ENCODE results near the gene NCAN.
"Not testable (repeated sequence)": the region's sequence is repeated elsewhere in the genome, so short reads cannot be mapped to it uniquely, and the experiment has no call there.

Gene NCAN

GRCh38 chr19:19201697-19202630 lies 9.8 kb upstream of the NCAN start:
- DNase-seq = no peak

DNA sequence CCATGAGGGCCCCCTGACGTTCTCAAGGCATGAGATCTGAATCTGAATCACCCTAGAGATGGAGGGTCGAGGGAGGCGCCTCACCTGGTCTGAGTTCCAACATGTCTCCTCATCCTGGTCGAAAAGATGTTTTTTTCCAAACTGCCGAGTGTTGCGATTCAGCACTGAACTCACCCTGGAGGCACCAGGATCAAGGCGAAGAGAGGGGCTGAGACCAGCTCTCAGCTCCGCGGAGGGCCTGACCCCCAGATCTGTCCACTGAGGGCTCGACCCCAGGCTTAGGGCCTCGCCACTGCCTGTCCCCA lies 9.1 kb upstream of the NCAN start:
- DNase-seq = no peak

DNA sequence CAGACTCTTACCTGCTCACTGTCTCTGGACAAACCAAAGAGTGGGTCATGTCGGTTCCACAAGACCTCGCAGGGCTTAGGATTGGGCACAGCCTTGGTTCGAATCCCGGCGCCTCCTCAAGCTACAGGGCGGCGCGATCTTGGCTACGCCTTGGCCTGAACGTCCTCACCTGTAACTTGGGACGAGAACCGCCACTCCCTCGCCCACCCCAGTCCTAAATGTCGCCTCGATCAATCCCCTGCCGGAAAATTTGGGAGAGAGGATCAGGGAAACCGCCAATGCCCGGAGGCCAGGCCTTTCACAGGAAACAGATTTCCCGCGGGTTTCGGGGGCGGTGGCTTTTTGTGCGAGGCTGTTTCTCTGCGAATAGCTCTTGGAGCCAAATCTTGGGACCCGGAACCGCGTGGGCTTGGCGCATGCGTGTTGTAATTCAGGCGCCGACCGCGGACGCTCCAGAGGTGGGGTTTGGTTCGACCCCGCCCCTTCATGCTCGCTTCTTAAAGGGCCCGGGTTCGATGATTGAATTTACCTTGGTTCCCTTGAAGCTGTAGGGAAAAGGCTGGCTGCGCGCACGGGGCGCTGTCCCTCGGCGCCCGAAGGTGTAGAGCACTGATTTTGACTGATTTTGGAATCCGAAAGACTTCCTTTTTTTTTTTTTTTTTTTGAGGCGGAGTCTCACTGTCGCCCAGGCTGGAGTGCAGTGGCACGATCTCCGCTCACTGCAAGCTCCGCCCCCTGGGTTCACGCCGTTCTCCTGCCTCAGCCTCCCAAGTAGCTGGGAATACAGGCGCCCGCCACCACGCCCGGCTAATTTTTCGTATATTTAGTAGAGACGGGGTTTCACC lies 8.5 kb upstream of the NCAN start, which contains the start of gene NR2C2AP:
TSS of gene NR2C2AP (minus strand) at position 403 of the 845 bp plus-strand sequence. CDS start at position 49, 354 bp downstream.
- peak; percentile 95 for DNase-seq

- no peak for DNase-seq
Observed at GRCh38 chr19:19204181-19204580, 7.6 kb upstream of the NCAN start.

DNA sequence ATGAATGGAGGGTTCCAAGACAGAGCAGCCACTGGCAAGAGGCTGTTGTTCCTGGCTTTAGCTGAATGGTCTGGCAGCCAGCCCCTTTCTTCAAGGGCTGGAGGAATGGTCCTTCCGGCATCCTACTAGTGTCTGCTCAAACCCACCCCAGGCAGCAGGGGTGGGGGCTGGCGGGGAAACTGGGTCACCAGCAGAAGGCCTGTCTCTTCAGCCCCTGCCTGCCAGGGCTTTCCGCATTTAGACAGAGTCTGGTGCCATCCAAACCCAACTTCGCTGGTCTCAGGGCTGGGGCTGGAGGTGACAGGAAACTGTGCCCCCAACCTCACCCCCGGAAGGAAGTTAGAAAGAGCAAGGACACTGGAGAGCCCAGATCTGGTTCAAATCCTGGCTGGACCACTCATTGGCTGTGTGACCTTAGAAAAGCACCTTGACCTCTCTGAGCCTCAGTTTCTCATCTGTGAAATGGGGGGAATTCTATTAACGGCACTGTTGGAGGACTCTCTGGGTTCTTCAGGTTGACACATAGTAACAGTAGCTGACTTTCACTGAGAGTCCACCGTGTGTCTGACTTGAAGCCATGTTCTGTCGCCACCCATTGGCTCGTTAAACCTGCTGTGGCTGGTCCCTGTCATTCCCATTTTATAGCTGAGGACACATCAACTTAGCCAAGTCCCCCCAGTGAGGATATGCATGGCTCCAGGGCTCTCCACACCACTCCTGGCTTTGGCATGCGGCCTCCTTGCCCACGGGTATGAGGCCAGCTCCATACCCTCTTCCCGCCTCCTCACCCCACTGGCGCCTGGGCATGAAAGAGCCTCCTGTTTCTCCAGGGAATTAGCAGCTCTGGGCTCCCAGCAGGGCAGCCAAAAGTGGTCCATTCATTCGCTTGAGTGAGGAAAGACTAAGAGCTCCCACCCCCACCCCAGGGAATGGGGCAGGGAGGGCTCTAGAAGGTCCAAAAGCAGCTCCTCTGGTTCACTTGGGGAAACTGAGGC lies 6.0 kb upstream of the NCAN start:
- no peak for DNase-seq

DNA sequence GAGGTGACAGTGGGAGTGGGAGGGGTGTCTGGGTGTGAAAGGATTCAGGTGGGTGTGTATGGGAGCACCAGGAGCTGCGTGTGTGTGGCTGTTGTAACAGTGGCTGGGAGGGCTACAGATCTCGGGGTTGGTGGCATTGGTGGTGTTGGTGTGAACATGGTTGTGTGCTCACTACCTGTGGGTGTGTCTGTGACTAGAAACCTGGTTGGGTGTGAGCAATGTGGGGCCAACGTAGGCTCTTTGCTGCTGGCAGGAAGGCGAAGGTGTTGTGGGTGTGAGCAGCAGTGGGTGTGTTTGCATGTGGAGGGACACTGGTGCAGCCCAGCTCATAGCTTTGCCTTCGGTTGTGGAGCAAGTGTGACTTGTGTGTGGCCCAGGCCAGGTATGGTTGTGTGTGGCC lies 4.8 kb upstream of the NCAN start:
- DNase-seq = no peak

- no peak for DNase-seq
Observed at GRCh38 chr19:19207637-19208572, 3.9 kb upstream of the NCAN start.

DNA sequence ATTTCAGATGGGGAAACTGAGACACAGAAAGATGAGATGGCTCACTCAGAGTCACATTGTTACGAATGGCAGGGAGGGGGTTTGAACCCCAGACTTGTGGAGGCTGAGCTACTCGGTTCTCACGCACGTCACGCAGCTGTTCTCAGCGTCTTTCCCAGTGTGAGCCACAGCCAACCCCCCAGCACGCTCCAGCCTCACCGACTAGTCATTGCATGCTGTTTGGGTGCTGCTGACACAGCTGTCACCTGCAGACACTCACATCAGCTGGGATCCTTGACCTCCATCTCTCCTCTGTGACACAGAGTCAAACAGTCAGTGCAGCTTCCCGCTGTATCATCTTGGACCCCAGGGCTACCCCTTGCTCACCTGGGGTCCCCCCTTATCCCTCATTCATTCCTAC lies 2.4 kb upstream of the NCAN start:
- no peak for DNase-seq

DNA sequence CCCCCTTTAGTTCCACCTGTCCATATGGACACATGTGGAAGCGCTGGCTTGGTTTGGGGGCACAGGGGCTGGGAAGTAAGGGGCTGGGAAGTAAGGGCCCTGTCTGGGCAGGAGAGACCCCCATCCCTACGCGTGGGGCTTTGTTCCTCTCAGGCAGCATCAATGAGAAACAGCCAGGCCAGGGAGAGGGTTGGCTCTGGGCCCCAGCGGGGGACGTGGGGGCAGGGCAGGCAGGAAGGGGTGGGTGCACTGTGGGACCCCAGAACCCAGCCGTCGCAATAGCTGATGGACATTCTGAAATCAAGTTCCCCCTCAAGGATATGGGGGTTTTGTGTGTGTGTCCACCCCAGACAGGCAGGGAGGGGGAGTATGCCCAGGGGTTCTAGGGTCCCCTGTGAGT lies 1.2 kb downstream of the NCAN start:
- DNase-seq = no peak

- no peak for DNase-seq
Observed at GRCh38 chr19:19213426-19214158, 1.8 kb downstream of the NCAN start.

DNA sequence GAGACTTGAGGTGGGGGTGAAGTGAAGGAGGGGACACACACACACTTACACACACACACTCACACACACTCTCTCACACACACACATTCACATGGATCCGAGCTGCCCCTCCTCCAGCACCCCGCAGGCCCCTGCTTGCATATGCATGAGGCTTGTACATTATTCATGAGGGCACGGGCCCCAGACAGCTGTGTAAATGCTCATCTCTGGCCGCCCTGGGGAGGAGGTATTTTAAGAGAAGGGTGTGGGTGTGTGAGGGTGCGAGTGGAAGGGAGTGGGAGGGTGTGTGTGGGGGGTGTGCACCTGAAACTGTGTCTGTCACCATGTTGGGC lies 2.4 kb downstream of the NCAN start:
- DNase-seq = no peak

DNA sequence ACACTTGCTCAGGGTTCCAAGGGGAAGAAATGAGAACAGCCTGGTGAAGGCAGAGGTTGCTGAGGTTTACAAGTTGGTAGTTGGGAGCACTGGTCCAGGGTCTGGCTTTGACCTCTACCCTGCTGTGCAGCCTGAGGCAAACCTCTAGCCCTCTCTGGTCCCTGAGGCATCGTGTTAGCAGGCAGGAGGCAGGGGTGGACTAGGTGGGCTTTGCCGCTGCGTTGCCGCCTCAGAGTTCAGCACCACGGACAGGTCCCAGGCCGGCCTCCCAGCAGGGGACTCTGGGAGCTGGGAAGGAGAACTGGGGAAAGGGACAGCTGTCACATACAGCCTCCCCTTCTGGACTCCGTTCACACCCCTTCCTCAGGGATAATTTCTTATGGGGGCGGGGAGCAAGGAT lies 3.1 kb downstream of the NCAN start:
- peak; percentile 37 for DNase-seq

DNA sequence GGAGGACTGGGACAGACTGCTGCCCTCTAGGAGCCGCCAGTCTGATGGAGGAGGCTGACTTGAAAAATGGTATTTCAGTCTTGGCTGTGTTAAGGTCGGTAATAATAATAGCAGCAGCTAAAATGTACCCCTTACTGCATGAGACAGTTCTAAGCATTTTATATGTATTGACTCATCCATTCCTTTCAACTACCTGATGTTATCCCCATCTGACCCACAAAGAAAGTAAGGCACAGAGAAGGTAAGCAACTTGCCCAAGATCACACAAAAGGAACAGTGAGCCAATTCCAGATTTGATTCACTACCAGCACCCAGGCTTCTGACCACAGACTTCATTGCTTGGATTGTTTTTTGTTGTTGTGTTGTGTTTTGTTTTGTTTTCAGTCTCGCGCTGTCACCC lies 4.0 kb downstream of the NCAN start:
- no peak for DNase-seq

DNA sequence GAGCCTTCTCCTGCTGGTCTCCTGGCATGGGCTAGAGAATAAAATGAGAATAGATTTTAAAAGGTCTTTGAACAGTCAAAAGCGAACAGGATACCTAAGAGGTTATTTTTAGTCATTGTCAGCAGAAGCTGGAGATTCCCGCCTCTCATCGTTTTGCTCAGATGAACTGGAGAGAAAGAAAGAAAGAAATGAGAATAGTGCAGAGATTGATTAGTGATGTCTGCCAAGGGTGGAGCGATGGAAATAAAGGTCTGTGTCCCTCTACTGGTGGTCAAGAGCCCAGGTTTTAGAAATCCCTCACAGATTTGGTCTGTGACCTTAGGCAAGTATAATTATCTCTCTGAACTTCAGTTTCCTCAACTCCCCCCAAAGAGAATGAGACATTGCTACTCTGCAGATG lies 5.3 kb downstream of the NCAN start:
- DNase-seq = no peak

DNA sequence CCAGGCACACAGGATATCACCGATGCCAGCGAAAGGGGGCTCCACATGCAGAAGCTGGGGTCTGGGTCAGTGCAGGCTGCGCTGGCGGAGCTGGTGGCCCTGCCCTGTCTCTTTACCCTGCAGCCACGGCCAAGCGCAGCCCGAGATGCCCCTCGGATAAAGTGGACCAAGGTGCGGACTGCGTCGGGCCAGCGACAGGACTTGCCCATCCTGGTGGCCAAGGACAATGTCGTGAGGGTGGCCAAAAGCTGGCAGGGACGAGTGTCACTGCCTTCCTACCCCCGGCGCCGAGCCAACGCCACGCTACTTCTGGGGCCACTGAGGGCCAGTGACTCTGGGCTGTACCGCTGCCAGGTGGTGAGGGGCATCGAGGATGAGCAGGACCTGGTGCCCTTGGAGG lies 7.2 kb downstream of the NCAN start:
- DNase-seq = no peak

DNA sequence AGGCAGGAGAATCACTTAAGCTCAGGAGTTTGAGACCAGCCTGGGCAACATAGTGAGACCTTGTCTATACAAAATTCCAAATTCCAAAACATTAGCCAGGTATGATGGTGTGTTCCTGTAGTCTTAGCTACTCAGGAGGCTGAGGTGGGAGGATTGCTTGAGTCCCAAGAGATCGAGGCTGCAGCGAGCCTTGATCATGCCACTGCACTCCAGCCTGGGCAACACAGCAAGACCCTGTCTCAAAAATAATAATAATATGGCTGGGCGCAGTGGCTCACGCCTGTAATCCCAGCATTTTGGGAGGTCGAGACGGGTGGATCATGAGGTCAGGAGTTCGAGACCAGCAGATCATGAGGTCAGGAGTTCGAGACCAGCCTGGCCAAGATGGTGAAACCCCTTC lies 9.2 kb downstream of the NCAN start:
- DNase-seq = not testable (repeated sequence)

GRCh38 chr19:19223060-19223459 lies 11.3 kb downstream of the NCAN start:
- no peak for DNase-seq

DNA sequence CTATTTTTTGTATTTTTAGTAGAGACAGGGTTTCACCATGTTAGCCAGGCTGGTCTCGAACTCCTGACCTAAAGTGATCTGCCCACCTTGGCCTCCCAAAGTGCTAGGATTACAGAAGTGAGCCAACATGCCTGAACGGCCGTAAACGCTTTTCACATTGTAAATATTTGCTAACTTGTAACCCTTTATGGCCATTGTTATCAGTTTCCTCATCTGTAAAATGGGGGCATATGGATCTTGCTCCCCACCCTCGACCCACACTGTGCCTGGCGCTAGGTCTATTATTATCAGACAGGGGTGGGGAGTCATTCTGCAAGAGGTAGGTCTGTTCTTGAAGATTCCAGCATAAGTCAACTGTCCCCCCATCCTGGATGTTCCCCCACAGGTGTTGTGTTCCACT lies 11.9 kb downstream of the NCAN start:
- no peak for DNase-seq

- DNase-seq = no peak
Observed at GRCh38 chr19:19224150-19224851, 12.5 kb downstream of the NCAN start.

DNA sequence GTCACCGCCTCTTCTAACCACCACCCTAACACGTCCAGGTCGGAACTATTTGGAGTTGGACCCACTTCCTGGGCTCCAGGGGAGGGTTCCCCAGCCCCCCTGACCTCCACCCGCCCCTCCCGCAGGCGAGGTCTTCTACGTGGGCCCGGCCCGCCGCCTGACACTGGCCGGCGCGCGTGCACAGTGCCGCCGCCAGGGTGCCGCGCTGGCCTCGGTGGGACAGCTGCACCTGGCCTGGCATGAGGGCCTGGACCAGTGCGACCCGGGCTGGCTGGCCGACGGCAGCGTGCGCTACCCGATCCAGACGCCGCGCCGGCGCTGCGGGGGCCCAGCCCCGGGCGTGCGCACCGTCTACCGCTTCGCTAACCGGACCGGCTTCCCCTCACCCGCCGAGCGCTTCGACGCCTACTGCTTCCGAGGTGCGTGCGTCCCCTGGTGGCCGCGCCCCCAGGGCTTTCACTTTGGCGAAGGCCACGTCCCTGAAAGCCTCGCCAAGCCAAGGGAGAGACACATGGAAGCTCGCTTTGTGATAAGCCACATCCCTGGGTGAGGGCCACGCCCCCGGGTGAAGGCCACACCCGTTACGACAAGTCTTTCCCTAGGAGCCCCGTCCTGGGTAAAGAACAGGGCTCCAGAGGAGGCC lies 13.2 kb downstream of the NCAN start:
- DNase-seq = peak; percentile 73

Data from stimulated activated CD4-positive, alpha-beta T cell treated with anti-CD3 and anti-CD28 coated beads, Interleukin-4, amount 100 ng/mL, for 1 hour (primary cell).